Measurements from ENCODE around the gene HPS4.

DNA sequence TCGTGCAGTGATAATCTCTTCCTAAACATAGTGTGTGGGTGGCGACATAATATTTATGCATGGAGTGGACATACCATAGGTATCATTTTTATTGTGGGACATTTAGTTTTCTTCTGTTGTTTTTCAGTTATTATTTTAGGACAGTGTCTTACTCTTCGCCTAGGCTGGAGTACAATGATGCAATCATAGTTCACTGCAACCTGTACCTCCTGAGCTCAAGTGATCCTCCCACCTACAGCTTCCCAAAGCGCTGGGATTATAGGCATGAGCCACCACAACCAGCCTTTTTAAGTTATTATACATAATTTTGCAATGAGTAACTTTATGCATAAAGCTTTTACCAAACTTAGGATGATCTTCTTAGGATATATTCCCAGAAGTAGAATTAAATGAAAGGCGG lies 2.8 kb upstream of the HPS4 start:
- TF ChIP-seq, protein P1, sequence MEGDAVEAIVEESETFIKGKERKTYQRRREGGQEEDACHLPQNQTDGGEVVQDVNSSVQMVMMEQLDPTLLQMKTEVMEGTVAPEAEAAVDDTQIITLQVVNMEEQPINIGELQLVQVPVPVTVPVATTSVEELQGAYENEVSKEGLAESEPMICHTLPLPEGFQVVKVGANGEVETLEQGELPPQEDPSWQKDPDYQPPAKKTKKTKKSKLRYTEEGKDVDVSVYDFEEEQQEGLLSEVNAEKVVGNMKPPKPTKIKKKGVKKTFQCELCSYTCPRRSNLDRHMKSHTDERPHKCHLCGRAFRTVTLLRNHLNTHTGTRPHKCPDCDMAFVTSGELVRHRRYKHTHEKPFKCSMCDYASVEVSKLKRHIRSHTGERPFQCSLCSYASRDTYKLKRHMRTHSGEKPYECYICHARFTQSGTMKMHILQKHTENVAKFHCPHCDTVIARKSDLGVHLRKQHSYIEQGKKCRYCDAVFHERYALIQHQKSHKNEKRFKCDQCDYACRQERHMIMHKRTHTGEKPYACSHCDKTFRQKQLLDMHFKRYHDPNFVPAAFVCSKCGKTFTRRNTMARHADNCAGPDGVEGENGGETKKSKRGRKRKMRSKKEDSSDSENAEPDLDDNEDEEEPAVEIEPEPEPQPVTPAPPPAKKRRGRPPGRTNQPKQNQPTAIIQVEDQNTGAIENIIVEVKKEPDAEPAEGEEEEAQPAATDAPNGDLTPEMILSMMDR (IDR thresholded peaks at IDR 0.05), result no peak
- no peak for TF ChIP-seq POLR2A (IDR thresholded peaks at IDR 0.05)
